ENCODE results near the gene RHOT2.
A peak's percentile ranks its signal among the peaks of the same experiment; 100 is the strongest.

The RHOT2 gene

DNA sequence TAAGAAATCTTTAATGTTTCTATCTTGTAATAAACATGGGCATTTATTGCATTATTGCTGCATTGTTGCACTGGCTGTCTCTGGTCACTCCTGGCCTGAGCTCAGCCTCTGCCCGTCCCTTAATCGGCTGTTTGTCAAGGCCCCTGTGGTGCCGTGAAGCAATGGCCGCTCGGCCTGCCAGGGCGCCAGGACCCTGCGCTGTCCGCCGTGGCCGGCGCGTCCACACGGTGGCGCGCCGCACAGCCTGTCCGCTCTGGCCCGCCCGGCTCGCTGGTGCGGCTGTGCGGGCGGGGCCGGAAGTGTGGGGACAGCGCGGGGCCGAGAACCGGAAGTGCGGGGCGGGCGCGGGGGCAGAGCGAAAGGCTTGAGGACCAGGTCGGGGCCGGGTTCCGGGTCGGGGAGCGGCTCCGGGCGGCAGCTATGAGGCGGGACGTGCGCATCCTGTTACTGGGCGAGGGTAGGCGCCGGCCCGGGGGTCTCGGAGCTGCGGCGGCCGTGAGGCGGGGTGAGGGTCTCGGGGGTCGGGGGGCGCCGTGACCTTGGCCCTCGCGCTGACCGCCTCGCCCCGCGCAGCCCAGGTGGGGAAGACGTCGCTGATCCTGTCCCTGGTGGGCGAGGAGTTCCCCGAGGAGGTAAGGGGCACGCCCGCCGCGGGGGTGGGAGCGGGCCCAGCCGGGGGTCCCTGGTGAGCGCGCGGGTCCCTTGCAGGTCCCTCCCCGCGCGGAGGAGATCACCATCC, at the start of gene RHOT2:
TSS of gene RHOT2 (plus strand) at position 353 of the 739 bp plus-strand sequence. CDS start at position 421, 68 bp downstream.
- peak; percentile 91 for DNase-seq

DNA sequence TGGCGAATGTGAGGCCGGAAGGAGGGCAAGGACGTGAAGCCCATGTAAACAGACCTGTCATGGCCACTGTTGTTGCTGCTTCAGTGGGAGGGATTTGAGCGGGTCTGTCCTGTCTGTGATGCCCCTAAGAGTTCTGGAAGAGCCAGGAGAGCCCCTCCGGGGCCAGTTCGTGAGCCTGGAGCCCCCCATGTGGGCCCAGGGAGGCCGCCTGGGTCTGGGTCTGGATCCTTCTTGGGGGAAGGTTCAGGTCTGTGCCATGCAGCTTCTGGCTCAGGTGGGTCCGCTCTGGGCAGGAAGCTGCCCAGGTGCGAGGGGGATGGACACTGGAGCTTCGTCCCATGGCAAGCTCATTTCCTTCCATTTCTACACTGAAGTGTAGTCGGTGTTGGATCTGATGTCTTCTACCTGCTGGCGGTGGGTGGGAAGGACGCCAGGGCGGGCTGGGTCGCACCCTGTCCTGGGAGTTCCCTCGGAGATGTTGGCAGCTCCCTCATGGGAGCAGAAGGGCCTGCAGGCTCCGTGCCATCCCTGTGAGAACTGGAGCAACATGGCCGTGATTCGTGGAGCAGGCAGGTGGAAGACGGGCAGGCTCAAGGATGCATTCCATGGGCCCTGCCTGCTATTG, 48.3 kb upstream of the RHOT2 start:
- DNase-seq: no peak

DNA sequence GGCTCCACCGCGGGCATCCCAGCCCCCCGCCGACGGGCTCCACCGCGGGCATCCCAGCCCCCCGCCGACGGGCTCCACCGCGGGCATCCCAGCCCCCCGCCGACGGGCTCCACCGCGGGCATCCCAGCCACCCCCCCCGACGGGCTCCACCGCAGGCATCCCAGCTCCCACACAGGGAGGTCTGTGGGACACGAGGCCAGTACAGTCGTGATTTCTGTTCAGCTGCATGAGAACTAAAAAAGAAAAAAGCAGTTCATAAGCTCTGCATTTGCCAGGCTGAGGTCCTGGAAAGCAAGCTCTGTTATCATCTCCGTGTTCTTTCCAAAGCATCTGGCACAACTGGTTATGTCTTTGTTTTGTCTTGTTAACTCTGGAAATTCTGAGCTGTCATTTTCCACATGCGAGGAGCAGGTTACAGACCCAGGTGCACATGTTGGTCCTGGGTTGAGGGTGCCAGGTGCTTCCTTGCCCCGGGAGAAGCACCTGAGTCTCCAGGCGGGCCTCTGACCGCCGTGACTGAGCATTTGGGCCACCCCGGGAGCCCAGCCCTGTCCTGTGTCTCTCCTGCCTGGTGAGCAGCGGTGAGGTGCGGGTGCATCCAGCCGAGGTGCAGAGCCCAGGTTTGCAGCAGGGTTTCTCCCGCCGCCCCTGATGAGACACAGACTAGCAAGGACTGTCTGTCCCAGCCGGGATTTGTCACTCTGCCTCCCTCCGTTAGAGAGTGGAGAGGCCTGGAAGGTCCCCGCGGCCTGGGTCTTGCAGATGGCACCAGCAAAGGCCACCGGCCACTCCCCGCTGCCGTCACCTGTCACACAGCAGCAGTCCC, 47.0 kb upstream of the RHOT2 start:
- no peak for DNase-seq

DNA sequence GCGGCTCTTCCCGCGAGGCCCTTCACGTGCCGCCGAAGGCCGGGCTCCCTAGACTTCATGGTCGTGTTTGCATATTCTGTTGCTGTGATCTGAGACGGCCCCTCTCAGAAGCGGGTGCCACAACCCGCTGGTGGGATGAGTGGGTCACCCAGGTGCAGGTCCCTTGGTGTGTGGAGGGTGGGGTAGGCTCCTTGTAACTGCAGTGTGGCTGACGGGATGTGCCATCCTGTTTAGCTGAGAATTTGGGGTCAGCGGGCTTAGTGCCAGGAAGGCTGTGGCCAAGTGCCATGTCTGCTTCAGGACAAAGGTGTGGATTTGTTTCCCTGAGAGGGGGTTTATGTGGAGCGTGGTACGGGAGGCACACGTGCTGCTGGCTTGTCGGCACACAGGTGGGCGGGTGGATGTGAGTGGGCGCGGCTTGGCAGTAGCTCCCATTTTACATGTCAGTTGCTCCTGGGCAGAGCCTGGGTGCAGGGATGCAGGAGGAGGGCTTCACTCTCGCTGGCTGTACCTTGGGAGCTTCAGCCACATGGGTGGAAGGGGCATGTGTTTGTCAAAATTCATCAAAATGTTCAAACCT, 46.3 kb upstream of the RHOT2 start:
- DNase-seq: no peak

DNA sequence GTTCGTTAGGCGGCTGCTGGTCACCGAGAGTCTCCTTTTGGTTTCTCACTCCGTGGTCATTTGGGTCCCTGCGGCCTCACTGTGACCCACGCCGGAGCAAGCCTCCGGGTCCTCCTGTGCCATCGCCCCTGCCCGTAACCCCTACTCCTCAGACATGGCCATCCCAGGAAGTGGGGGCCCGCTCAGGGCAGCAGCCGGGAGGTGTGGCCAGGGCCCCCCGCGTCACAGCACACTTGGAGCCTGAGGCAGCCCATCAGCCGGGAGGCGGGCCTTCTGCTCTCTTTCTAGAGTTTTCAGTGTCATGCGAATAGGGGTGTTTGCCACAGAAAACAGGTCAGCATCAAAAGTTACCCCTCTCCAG, 45.0 kb upstream of the RHOT2 start:
- DNase-seq: no peak

DNA sequence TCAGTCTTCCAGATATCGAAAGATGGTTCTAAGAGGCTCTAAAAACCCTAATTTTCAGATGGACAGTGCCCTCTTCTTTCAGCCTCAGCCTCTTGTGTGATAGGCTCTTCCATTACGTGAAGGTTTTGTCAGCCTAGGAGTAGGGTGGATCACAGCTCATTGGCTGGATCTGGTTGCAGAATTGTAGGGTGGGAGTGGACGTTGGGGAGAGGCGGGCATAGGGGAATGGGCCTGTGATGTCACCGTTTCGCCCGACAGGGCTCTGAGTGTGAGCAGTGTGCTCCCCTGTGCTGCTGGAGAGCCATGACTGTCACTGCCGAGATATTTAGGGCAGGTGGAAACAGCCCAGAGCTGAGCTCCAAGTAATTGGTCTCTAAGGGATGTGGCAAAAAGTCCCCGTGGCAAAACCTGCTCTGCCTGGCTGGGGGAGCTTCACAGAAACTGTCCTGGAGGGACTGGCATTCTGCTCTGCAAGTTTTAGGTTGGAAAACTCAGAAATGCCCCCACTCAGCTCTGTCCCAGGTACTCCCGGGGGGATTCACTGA, 43.3 kb upstream of the RHOT2 start:
- no peak for DNase-seq

DNA sequence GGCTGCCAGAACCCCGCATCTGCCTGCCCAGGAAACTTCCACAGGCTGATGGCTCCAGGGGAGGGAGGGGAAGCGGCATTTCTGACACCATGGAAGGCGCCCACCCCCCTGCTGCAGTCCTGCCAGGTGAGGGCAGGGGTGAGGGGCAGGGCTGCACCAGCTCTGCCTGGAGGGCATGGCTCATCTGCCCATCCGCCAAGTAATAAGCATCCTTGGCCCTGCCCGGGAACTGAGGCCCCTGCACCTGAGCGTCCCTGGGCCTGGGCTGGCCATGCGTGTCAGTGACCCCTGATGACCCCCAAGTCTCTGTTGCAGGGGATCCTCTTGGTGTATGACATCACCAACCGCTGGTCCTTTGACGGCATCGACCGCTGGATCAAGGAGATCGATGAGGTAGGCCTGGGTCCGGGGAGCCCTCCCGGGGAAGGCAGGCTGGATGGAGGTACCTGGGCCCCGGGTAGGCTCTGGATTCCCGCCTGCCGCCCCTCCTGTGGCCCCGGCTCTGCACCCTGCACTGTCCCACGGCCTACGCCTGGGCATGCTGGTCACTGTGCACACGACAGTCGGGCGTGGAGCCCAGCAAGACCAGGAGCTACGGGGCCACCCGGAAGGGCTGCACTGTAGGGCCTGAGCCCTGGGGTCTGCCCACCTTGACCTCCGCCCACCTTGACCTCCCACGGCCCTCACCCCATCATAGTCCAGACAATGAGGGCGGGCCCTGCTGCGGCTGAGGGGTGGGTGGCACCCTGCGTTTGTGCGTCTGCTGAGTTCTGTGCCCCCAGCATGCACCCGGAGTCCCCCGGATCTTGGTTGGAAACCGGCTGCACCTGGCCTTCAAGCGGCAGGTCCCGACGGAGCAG, 42.6 kb upstream of the RHOT2 start:
- no peak for DNase-seq

DNA sequence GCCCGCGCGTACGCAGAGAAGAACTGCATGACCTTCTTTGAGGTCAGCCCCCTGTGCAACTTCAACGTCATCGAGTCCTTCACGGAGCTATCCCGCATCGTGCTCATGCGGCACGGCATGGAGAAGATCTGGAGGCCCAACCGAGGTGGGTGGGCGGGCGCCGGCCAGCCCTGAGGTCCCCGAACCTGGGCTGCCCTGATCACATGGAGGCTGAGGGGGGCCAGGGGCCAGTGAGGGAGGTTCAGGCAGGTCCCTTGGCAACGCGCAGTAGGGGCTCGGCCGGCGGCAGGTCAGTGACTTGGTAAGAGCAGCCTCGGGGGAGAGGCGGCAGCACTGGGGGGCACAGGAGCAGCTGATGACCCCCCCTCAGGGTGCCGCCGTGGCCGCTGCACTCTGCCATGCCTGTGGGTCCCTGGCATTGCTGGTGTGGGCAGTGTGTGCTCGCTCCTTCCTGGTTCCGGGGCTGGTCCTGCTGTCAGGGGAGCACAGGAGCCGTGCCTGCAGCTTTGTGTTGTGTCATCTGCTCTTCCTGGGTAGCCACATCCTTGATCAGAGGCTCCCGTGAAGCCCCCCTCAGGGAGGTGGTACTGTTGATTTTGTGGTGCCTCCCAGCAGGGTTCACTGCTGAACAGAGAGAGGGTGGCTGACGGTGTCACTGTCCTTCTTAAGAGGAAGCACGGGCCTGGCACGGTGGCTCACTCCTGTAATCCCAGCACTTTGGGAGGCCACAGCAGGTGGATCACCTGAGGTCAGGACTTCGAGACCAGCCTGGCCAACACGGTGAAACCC, 41.8 kb upstream of the RHOT2 start:
- no peak for DNase-seq

DNA sequence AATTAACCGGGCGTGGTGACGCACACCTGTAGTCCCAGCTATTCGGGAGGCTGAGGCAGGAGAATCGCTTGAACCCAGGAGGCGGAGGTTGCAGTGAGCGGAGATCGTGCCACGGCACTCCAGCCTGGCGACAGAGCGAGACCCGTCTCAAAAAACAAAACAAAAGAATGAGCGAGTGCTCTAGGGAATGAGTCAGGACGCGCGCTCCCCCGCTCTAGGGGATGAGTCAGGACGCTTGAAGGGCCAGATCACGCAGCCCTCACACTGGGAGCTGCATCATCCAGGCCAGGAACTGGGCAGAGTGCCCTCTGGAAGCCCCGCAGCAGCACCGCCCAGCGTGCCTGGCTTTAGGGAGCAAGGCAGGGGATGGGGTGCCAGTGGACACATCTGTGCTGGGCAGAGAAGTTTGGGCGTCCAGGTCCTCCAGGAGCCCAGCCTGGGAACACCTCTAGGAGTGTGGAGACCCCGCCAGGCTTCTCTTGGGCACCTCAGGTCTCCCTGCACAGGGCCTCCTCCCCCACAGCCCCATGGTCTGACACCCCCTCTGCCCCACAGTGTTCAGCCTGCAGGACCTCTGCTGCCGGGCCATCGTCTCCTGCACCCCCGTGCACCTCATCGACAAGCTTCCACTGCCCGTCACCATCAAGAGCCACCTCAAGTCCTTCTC, 41.0 kb upstream of the RHOT2 start:
- DNase-seq: peak; percentile 97

DNA sequence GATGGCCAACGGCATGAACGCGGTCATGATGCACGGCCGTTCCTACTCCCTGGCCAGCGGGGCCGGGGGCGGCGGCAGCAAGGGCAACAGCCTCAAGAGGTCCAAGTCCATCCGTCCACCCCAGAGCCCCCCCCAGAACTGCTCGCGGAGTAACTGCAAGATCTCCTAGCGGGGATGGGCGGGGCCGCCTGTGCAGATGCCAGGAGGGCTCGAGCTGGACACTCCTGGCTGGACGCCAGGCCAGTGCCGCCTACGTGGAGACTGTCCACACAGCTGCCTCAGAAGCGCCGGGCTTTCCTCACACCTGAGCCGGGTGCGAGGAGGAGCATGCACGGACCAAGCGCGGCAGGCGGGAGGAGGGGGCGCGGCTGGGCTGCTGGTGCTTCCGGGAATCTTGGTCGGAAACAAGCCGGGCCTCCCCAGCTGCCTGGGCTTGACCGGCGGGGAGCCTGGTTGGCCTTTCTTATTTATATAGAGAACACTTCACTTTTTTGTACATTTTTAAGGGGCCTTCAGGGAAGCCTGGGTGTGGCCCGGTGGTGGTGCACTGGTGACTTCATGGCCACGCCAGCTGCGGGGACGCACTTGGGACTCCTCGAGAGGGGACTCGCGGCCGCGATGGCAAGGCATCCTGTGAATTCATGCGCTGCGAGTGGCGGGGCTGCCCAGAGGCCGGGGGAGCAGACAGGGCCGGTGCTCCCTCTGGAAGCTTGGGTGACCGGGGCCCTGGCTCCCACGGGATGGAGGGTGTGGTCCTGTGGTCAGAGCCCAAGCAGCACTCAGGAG, 40.3 kb upstream of the RHOT2 start:
- DNase-seq: no peak

DNA sequence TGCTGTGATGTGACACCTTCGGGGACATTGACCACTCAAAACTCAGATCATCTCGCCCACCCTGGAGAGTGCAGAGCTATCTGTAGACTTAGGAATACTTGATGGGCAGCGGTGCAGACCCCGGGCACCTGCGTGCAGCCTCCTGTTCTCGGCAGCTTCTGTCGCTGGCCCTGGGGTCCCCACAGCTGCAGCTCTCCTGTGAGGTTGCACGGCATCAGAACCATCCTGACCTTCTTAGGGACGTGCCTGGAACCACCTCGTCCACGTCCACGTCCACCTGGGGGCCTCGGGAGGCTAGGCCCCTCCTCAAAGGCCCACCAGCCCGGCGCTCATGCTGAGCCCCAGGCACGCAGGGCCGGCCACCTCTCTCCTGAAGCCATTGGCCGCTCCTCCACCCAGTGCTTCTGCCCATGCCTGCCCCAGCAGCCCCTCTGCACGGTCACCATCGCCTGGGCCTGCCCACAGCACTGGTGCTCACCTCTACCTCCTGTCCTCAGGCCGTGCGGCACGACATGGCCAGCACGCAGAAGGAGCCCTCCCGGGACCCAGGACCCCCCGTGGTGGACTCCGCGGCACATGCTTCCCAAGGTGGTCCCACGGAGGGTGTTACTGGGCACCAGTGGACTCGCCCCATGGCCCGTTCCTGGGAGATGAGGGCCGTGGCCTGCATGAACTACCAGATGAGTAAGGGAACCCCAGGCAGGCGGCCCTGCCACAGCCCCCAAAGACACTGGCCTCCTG, 39.4 kb upstream of the RHOT2 start:
- DNase-seq: no peak

DNA sequence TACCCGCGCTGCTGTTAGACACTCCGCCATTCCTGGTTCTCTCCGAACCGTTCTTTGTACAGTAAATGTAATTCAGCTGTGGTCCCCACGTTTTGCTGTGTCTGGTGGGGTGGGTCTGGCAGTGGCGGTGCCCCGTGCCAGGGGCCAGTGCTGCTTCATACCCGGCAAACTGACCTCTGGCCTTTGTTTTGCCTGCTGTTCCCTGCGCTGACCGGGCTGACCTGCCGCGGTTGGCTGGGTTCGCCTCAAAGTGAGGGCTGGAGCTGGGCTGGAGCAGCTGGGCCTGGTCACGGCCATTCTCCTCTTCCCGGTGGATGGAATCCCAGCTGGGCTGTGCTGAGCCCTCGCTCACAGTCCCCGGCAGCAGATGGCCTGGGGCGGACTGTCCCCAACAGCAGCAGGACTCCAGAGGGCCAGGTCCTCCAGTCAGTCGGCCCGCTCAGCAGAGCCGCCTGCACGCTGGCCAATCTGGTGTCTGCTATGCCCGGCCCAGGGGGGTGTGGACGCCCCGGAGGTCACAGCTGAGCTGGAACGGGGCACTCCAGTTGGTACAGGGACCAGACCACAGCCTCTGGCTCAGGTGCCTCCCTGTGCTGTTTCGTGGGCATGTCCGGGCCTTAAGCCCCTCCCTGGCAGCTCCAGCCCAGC, 38.6 kb upstream of the RHOT2 start:
- no peak for DNase-seq

DNA sequence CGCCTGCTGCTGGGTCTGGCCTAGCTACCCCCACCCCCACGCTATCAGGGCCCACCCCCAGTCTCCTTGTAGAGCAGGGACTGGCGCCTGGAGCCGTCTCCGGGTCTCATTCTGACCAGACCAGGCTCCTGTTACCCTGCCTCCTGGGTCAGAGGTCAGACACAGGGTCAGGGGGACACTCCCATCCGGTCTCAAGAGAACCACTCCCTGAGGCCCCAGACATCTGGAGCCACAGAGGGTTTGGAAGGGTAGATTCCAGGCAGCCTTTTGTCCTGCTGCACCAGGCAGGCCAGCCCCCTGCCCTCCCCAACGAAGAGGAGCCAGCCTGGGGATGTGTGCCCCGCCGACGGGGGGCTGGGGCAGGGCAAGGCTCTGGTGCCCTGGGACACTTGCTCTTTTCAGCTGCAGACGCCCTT, 38.1 kb upstream of the RHOT2 start:
- no peak for DNase-seq

DNA sequence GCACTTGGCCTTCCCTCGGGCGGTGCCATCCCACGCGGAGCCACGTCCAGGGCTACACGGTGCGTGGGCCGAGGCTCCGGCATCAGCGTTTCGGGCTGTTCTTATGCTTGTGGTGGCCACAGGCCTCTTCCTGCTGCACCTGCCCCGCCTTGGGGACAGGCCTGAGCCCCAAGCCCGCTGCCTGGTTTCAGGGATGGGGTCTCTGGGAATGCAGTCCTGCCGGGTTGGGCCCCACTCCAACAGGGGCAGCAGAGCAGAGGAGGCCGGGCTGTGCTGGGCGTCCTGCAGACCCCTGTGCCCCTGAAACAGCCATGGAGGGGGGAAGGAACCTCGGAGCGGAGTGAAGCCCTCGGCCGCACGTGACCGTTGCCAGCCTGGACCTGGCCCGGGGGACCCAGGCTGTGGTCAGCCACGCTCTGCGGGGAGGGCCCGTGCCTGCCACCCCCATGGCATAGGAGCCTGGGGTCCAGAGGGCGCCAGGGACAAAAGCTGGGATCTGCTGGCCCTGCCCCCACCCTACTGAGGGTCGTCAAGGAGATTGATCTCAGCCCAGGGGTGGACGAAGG, 37.6 kb upstream of the RHOT2 start:
- DNase-seq: no peak

DNA sequence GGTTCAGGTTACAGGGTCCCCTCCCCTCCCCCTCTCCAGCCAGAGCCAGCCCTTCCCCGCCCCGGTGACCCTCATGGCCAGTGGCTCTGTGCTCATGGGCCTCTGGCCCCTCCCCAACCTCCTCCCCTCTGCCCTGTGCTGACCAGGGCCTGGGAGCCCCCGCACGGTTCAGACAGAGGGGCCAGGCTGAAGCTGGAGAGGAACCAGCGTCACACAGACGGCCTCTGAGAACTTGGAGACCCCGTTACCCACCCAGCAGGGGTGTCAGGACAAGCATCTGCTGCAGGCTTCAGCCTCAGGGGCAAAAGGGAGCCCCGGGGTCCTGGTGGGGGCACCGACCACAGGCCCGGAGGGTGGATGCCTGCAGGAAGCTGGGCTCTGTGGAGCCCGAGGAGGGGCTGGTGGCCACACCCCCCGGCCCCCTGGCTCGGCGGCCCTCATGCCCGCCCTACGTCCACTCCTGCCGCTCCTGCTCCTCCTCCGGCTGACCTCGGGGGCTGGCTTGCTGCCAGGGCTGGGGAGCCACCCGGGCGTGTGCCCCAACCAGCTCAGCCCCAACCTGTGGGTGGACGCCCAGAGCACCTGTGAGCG, 37.0 kb upstream of the RHOT2 start, which contains the start of gene WFIKKN1:
TSS of gene WFIKKN1 (plus strand) at position 171 of the 591 bp plus-strand sequence. CDS start at position 440, 269 bp downstream.
- DNase-seq: no peak

DNA sequence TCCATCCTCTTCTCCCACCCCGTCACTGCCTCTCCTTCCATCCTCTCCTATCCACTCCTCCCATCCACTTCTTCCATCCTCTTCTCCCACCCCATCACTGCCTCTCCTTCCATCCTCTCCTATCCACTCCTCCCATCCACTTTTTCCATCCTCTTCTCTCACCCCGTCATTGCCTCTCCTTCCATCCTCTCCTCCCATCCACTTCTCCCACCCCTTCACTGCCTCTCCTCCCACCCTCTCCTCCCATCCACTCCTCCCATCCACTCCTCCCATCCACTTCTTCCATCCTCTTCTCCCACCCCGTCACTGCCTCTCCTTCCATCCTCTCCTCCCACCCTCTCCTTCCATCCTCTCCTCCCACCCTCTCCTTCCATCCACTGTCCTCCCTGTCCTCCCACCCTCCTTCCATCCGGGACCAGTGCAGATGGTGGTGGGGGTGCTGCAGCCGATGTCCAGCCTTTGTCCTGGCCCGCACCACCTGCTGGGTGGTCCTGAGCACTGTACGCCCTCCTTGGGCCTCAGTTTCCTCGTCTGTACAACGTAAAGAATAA, 36.0 kb upstream of the RHOT2 start:
- no peak for DNase-seq
